Measurements from ENCODE around the gene PPP2R1B. TPM values are rescaled to one million over a fixed set of nuclear protein-coding genes. Genes with fewer than 3 reads are reported as not detected.

Gene PPP2R1B
- total and polyA plus RNA-seq, 4 donors, result 33.2 to 316 (median 52.5) TPM

DNA sequence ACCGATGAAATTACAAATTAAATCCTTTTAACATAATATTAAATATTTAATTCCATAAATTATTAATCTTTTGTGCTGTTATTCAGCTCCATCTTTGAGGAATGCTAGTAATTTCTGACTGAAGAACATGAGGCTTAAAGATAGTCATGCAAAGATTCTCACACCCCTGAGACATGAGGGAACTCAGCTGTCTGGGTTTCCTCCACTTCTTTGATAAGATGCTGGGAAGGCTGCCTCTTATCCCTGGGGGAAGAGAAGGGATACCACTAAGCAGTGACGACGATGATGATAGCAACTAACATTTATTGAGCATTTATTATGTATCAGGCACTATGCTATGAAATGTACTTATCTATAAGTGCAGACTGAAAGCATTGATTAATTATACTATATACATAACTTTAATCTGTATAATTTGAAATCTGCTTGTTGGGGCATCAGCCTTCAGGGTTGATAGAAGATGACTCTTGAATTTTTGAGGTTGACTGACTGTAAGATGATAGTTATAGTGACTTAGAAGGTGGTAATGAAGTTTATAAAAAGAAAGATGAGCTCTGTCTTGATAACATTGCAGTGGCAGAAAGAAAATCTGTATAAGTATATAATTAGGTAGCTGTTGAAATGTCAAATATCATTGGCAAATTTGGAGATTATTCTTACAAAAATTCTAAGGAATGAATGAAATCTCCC lies 85.6 kb downstream of the PPP2R1B start:
- H3K9ac ChIP-seq (ENCODE audit: low read depth in 1 of 2, low read length in 2 of 2), result no peak overlapping the region
- DNase-seq (ENCODE audit: low spot score), result no peak
- H3K27ac ChIP-seq (ENCODE audit: low read depth in 1 of 2, low read length in 2 of 2), result no peak overlapping the region
- peaks cover 6 to 21% (median 13%) of the 10 kb centered on the region in 4 donors for H3K36me3 ChIP-seq (ENCODE audit: control insufficient read depth in 4 of 4, insufficient read depth in 3 of 4, low read depth in 1 of 4, low read length in 3 of 4)
- H3K9me3 ChIP-seq (ENCODE audit: control insufficient read depth in 4 of 4, low read length in 3 of 4), result no peaks in the 10 kb centered on the region
- no peak for TF ChIP-seq YY1 (IDR thresholded peaks at IDR 0.05)
- TF ChIP-seq RAD21 (IDR thresholded peaks at IDR 0.05), result no peak
- TF ChIP-seq HNF4G (IDR thresholded peaks at IDR 0.05), result no peak
- TF ChIP-seq FOXA1 (IDR thresholded peaks at IDR 0.05), result no peak
- TF ChIP-seq JUND (IDR thresholded peaks at IDR 0.05), result no peak
- TF ChIP-seq, protein P1, sequence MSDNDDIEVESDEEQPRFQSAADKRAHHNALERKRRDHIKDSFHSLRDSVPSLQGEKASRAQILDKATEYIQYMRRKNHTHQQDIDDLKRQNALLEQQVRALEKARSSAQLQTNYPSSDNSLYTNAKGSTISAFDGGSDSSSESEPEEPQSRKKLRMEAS (IDR thresholded peaks at IDR 0.05), result no peak
- no peak for TF ChIP-seq SP1 (IDR thresholded peaks at IDR 0.05)
- no peak for TF ChIP-seq EGR1 (IDR thresholded peaks at IDR 0.05; ENCODE audit: low read depth in 2 of 2)
- TF ChIP-seq RXRA (IDR thresholded peaks at IDR 0.05), result no peak
- no peak for TF ChIP-seq FOXA2 (IDR thresholded peaks at IDR 0.05)
- no peak for TF ChIP-seq GABPA (IDR thresholded peaks at IDR 0.05 in 1 of 2, conservative IDR thresholded peaks at IDR 0.05 in 1 of 2)
- no peak for TF ChIP-seq NR2F2 (IDR thresholded peaks at IDR 0.05)
- TF ChIP-seq TAF1 (conservative IDR thresholded peaks at IDR 0.05), result no peak
- TF ChIP-seq, protein P2, sequence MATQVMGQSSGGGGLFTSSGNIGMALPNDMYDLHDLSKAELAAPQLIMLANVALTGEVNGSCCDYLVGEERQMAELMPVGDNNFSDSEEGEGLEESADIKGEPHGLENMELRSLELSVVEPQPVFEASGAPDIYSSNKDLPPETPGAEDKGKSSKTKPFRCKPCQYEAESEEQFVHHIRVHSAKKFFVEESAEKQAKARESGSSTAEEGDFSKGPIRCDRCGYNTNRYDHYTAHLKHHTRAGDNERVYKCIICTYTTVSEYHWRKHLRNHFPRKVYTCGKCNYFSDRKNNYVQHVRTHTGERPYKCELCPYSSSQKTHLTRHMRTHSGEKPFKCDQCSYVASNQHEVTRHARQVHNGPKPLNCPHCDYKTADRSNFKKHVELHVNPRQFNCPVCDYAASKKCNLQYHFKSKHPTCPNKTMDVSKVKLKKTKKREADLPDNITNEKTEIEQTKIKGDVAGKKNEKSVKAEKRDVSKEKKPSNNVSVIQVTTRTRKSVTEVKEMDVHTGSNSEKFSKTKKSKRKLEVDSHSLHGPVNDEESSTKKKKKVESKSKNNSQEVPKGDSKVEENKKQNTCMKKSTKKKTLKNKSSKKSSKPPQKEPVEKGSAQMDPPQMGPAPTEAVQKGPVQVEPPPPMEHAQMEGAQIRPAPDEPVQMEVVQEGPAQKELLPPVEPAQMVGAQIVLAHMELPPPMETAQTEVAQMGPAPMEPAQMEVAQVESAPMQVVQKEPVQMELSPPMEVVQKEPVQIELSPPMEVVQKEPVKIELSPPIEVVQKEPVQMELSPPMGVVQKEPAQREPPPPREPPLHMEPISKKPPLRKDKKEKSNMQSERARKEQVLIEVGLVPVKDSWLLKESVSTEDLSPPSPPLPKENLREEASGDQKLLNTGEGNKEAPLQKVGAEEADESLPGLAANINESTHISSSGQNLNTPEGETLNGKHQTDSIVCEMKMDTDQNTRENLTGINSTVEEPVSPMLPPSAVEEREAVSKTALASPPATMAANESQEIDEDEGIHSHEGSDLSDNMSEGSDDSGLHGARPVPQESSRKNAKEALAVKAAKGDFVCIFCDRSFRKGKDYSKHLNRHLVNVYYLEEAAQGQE (IDR thresholded peaks at IDR 0.05), result no peak
- TF ChIP-seq, protein P3, sequence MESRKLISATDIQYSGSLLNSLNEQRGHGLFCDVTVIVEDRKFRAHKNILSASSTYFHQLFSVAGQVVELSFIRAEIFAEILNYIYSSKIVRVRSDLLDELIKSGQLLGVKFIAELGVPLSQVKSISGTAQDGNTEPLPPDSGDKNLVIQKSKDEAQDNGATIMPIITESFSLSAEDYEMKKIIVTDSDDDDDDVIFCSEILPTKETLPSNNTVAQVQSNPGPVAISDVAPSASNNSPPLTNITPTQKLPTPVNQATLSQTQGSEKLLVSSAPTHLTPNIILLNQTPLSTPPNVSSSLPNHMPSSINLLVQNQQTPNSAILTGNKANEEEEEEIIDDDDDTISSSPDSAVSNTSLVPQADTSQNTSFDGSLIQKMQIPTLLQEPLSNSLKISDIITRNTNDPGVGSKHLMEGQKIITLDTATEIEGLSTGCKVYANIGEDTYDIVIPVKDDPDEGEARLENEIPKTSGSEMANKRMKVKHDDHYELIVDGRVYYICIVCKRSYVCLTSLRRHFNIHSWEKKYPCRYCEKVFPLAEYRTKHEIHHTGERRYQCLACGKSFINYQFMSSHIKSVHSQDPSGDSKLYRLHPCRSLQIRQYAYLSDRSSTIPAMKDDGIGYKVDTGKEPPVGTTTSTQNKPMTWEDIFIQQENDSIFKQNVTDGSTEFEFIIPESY (IDR thresholded peaks at IDR 0.05), result no peak
- TF ChIP-seq, protein P4, sequence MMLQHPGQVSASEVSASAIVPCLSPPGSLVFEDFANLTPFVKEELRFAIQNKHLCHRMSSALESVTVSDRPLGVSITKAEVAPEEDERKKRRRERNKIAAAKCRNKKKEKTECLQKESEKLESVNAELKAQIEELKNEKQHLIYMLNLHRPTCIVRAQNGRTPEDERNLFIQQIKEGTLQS (IDR thresholded peaks at IDR 0.05), result no peak
- no peak for TF ChIP-seq HNF4A (conservative IDR thresholded peaks at IDR 0.05)
- 95% methylated on average over 3 of the region's 3 CpGs for WGBS
- H3K27me3 ChIP-seq (ENCODE audit: control insufficient read depth in 4 of 4, insufficient read depth in 4 of 4, low read length in 3 of 4), result no peaks in the 10 kb centered on the region
- H3K4me3 ChIP-seq (ENCODE audit: low read depth in 1 of 3, low read length in 3 of 3), result no peak overlapping the region
- no peaks in the 10 kb centered on the region for H3K4me1 ChIP-seq (ENCODE audit: control insufficient read depth in 4 of 4, insufficient read depth in 4 of 4, low read length in 3 of 4)

Other genes with a start within 250 kb of the PPP2R1B start
- gene LAYN, start 225.7 kb downstream of the PPP2R1B start, total RNA-seq, result under 1 TPM; 0.92 to 0.98 TPM
- gene LAYN, start 225.7 kb downstream of the PPP2R1B start, polyA plus RNA-seq, result under 1 TPM; 0.43 to 0.85 TPM
- 10 to 100 TPM; 10.4 to 15.0 TPM for gene SIK2, start 163.9 kb downstream of the PPP2R1B start, total RNA-seq
- gene SIK2, start 163.9 kb downstream of the PPP2R1B start, polyA plus RNA-seq, result 1 to 10 TPM; 6.5 to 8.2 TPM
- gene ALG9, start 105.2 kb upstream of the PPP2R1B start, total RNA-seq, result 10 to 100 TPM; 25.5 to 36.3 TPM
- gene ALG9, start 105.2 kb upstream of the PPP2R1B start, polyA plus RNA-seq, result 10 to 100 TPM; 13.7 to 14.9 TPM
- gene FDXACB1, start 112.8 kb upstream of the PPP2R1B start, total RNA-seq, result 1 to 10 TPM; 1.3 to 2.3 TPM
- 1 to 10 TPM in 1 of 2 donors, under 1 TPM in 1; 0.95 to 1.3 TPM for gene FDXACB1, start 112.8 kb upstream of the PPP2R1B start, polyA plus RNA-seq
- gene CFAP68, start 113.2 kb upstream of the PPP2R1B start, total RNA-seq, result 1 to 10 TPM; 6.2 to 8.2 TPM
- 10 to 100 TPM; 19.3 to 27.8 TPM for gene CFAP68, start 113.2 kb upstream of the PPP2R1B start, polyA plus RNA-seq
- 1 to 10 TPM in 1 of 2 donors, under 1 TPM in 1; 0.33 to 2.6 TPM for gene CRYAB, start 145.4 kb upstream of the PPP2R1B start, total RNA-seq
- 1 to 10 TPM; 4.7 to 8.6 TPM for gene CRYAB, start 145.4 kb upstream of the PPP2R1B start, polyA plus RNA-seq
- under 1 TPM in 1 of 2 donors, not detected in 1; 0.14 TPM for gene HSPB2, start 146.3 kb upstream of the PPP2R1B start, total RNA-seq
- gene HSPB2, start 146.3 kb upstream of the PPP2R1B start, polyA plus RNA-seq, result under 1 TPM; 0.61 to 0.85 TPM
- 1 to 10 TPM; 4.2 to 5.1 TPM for gene C11orf52, start 152.5 kb upstream of the PPP2R1B start, total RNA-seq
- 10 to 100 TPM in 1 of 2 donors, 1 to 10 TPM in 1; 9.6 to 10.9 TPM for gene C11orf52, start 152.5 kb upstream of the PPP2R1B start, polyA plus RNA-seq
- 10 to 100 TPM in 1 of 2 donors, 1 to 10 TPM in 1; 7.3 to 12.5 TPM for gene DIXDC1, start 171.0 kb upstream of the PPP2R1B start, total RNA-seq
- gene DIXDC1, start 171.0 kb upstream of the PPP2R1B start, polyA plus RNA-seq, result 1 to 10 TPM; 2.8 to 4.1 TPM

All from liver (tissue), 9 donors.